Stimulated activated CD8-positive, alpha-beta memory T cell treated with anti-CD3 and anti-CD28 coated beads, Interleukin-7, amount 100 ng/mL, for 4 hours (primary cell): ENCODE results near the gene AIG1.
"Not testable (repeated sequence)": the region's sequence is repeated elsewhere in the genome, so short reads cannot be mapped to it uniquely, and the experiment has no call there.

Experiments
- DNase-seq, 2 donors: peaks; one replicate each; pipeline ENCODE4 v3.0.0-alpha.2; 2020; ENCODE audit warnings: low read depth in 2 of 2

AIG1 gene

DNA sequence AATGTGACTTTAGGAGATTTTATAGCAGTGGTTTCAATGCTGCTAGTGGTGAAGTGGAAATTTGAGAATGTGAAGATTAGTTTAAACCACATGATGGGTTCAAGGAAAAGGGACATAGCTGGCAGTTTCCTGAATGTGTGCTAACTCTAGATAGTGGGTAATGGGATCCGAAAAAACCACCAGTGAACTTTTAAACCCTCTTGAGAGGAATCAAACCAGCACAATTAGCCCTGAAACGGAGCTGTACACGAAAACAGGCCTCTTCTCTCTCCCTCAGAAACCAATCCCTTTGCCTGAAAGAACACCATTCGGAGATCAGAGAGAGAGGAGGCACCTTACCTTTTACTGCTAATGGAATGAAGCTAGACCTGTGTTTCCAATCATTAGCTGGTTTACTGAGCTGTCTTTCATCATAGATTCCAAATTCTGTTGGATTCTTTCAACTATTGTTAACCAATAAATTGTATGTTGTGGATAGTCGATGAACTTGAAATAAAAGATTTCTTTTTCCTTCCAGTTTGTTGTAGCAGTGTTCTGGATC, 103.9 kb downstream of the AIG1 start:
- no peak for DNase-seq

DNA sequence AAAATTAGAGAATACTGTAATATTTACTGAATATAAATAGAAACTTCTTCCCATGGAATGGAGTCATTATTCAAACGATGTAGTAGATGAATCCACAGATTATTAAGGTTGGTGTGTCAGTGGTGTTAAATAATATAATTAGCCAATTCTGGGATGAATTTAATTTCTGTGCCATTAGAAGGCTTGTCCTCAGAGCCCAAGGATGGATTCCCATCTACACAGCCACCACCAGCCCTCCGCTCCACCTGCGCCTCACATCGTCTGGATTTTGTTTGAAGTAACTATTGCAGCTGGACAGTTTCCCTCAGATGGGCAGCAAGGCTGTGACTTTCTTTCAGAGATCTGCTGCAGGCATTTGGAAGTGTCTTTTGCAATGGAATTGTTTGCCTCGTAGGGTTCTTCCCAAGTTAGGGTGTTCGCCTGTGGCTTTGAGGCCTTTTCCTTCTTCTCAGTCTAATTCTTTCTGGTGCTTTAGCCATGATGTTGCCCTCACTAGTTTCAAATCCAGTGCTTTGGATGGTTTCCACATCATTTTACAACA, 104.7 kb downstream of the AIG1 start:
- DNase-seq, result no peak

DNA sequence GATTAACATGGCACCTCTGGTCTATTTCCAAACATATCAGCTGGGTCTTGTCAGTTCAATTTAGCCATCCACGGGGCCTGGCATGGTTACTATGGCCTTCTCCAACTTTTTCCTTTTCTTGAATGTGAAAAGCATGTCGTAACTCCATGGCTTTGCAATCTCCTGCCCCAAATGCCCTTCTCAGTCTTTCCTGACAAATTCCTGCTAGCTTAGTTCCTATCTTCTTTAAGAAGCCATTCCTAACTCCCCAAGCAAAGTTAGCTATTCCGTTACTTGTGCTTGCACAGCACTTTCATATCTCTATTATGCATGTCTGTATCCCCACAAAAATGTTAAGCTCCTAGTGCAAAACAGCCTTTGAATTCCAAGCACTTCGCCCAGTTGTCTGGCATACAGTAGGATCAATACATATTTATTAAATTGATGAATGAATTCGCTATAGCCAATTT, 105.6 kb downstream of the AIG1 start:
- DNase-seq, result no peak

DNA sequence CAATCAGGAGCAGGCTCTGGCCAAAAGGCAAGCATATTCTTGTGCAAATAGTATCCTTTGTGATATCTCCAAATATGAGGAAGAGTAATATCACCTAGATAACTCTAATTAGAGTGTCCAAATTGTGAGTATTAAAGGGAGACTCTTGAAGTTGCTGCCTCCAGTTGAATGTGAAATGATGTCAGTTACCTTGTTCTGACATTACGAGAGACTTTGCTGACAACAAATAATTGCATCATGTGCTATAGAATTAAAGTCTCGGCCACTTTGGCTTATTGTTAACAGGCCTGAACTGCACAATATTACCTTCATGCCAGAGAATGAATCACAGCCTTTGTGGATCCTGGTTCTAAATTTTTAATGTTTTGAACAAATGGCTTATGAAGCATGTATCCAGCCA, 106.5 kb downstream of the AIG1 start:
- no peak for DNase-seq

DNA sequence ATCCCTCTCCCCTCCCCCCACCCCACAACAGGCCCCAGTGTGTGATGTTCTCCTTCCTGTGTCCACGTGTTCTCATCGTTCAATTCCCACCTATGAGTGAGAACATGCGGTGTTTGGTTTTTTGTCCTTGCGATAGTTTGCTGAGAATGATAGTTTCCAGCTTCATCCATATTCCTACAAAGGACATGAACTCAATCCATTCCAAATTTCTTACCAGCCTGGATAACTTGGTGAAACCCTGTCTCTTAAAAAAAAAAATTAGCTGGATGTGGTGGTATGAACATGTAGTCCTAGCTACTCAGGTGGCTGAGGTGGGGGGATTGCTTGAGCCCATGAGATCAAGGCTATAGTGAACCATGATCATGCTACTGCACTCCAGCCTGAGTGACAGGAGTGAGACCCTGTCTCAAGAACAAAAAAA, 107.7 kb downstream of the AIG1 start:
- DNase-seq, result not testable (repeated sequence)

DNA sequence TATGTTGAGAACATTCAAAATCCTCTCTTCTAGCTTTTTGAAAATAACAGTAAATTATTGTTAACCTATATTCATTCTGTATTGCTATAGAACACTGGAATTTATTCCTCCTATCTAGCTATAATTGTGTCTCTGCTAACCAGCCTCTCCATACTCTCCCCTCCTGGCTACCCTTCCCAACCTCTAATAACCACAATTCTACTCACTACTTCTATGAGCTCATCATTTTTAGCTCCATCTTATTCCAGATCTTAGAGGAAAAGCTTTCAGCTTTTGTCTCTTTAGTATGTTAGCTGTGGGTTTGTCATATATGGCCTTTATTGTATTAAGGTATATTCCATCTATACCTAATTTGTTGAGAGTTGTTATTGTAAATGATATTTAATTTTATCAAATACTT, 108.8 kb downstream of the AIG1 start:
- no peak for DNase-seq

DNA sequence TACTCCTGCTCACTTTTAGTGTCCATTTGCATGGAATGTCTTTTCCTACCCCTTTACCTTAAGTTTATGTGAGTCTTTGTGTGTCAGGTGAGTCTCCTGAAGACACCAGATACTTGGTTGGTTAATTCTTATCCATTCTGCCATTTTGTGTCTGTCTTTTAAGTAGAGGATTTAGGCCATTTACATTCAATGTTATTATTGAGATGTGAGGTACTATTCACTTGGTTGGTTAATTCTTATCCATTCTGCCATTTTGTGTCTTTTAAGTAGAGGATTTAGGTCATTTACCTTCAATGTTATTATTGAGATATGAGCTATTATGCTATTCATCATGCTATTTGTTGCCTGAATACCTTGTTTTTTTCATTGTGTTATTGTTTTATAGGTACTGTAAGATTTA, 113.8 kb downstream of the AIG1 start:
- no peak for DNase-seq

DNA sequence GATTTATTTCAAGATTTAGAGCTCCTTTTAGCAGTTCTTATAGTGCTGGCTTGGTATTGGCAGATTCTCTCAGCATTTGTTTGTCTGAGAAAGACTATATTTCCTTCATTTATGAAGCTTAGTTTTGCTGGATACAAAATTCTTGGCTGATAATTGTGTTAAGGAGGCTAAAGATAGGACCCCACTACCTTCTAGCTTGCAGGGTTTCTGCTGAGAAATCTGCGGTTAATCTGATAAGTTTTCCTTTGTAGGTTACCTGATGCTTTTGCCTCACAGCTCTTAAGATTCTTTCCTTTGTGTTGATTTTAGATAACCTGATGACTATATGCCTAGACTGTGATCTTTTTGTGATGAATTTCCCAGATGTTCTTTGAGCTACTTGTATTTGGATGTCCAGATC, 114.3 kb downstream of the AIG1 start:
- DNase-seq, result no peak

DNA sequence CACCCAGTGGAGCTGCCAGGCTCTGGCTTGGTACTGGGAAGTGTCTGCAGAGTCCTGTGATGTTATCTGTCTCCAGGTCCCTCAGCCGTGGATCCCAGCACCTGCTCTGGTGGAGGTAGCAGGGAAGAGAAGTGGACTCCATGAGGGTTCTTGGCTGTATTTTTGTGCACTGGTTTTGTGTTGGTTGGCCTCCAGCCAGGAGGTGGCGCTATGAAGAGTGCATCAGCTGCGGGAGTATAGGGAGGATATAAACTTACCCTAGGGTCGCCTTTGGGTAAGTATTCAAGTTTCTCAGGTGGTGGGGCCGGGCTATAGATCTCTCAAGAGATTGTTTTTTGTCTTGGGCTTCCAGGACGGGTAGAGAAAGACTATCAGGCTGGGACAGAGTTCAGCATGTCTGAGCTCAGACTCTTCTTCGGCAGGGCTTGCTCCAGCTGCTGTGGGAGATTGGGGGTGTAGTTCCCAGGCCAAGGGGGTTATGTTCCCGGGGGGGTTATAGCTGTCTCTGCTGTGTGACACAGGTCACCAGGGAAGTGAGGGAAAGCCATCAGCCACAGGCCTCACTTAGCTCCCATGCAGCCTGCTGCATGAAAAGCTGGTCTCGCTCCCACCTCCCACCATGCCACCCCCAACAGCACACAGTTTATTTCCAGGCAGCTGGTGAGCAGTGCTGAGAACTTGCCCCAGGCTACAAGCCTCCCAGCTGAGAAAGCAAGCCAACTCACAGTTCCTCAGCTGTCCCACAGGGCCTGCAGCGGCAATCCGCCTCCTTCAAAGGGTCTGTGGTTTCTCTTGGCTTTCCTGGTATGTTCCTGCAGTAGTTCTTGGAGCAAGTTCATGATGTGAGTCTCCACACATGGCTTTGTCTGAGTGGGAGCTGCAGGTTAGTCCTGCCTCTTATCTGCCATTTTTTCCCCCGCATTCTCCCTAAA, 115.7 kb downstream of the AIG1 start:
- no peak for DNase-seq

DNA sequence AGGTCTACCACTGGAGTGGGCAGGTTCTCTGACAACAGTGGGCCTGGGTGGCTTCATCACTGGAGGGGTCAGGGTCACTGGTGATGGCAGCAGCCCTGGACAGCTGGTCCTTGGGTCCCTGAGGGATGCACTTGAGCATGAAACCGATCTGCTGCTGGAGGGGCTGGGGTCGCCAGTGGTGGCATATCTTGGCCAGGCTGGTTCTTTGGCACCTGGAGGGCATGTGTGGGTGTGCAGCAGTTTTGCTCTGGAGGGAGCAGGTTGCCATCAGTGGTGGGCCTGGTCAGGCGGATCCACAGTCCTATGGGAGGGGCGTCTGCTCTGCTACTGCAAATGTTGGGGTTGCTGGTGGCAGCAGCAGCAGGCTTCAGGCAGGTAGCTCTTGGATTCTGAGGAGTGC, 117.0 kb downstream of the AIG1 start:
- DNase-seq, result no peak

DNA sequence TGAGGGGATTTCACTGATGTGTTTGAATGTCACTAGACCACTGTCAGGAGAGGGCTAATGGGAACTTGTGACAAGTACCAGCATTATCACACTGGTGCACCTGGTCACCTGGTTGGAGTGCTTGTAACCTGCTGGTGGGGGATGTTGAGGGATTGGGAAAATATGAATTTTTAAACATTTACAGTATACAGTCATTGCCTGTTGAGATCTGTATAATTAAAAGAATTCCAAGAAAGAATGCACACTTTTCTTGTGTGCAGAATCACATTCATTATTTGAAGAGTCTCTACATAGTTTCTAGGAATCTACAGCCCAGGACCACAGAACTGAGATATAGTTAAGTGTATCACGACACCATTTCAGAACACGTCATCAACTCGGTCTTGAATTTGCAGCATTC, 118.4 kb downstream of the AIG1 start:
- DNase-seq, result no peak

DNA sequence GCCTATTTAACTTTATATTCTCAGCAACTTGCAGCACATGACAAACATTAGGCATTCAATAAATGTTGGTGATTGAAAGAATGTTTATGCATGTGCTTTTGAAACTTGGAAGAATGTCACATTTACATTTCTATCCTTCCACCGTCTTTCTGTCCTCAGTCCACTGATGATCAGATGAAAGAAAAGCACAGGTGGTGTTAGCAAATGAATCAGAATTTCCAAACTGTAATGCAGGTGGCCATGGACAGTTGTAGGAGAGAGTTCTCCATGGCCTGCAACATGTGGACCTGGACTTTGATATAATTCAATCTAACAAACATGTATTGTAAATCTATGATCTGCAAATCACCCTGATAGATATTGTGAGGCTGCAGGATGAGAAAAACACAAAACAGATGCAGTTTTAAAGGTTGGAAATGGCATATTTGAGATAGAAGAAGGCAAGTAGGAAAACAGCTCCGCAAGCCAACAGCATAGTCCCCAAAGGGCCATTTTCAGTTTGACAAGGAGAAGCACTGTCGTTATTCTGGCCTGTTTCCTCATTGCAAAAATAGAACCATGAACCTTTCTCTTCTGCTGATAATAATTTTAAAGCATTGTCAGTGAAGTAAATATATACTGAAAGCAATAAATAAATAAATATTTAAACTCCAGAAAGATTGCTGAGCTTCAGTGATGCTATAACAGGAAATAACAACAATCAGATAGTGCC, 119.4 kb downstream of the AIG1 start:
- no peak for DNase-seq

DNA sequence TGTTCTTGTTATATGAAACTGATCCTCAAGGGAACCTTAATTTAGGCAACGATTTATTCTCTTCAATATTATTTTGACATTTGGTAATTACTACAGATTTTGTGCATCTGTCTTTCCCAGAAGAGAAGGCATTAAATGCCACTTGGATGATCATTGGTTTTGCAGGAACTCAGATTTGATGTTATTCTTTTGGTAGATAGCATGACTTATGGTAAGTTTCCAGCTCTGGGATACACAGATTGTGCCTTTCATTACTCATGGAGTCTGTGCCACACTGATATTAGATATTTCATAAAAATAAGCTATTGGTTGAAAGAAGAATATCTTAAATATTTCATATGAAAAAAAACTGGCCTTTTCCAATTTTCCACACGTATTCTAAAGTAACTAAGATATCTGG, 120.1 kb downstream of the AIG1 start:
- no peak for DNase-seq

DNA sequence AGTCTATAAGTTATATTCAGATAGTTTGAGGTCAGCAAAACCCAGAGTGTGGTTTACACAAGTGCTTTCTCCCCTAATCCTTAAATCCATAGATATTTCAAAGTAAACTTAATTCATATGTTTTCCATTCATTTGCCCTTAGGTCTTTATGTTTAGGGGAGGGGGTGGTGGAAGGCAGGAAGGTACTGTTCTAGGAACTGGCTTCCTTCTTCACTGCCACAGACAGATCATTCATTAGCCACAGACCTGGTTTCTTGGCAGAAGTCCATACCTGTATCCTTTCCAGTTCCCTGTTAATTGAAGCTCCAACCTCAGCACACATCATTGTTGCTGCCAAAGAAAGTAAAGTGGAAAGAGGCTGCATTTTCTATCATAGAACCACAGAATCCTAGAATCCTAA, 123.0 kb downstream of the AIG1 start:
- DNase-seq, result no peak

DNA sequence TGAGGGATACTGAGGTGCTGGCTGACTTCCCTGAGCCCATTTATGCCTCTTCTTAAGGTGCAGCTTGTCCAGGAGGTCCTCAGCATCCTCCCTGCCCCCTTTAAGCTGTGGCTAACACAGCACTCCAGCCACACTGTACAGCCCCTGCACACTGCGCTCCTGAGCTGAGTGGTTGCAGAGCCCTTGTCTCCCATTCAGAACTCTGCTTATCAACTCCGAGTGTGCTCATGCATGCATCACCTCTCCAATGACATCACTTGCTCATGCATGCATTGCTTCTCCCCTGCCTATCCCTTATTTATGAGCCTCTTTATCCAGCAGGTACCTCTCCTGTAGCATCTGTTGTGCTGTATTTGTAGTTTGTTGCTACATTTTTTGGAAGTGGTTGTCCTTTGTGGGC, 124.6 kb downstream of the AIG1 start:
- DNase-seq, result no peak

DNA sequence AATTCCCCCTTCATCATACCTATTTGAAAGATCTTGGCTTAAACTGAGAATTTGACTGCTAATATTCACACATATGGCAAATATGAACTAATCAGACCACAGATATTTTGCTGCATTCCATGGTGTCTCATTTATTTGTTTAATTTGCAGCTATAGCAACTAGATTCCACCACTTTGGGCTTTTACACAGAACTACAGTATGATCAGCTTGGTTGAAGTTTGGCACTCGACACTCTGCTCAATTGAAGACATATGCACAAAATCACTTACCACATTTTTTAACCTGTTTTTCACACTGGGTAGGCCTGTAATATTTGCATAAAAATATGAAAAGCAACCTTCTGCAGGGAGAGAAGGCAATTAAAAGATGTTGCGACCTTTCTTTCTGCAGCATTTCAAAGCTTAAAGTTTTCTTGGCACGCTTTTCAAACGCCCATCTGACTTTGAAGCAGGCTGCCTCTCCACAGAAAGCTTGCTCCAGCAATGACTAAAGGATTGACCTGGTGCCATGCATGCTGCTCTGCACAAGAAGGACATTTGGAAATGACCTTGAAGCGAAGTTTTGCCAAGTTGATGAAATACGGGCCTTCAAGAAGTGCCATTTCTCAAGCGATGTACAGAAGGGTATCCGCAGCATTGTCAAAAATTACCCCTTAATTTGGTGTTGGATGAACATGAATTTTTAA, 126.7 kb downstream of the AIG1 start:
- no peak for DNase-seq

DNA sequence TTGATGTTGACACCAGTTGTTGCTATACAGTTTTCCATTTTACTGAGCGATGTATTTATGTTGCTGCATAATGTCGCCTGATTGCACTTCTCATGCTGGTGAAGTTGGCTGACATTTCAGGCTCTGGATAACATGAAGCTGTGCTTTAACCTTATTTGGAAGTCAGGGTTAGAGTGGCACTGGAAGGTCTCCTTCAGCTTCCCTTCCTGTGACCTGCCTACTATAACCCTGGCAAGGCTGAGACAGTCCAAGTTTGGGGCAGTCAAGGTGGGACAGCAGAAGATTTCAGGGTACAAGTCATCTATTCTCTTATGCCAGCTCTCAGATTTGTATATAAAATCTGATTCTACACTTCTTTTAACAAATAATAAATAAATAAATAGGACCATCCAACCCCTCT, 127.6 kb downstream of the AIG1 start:
- DNase-seq, result no peak

DNA sequence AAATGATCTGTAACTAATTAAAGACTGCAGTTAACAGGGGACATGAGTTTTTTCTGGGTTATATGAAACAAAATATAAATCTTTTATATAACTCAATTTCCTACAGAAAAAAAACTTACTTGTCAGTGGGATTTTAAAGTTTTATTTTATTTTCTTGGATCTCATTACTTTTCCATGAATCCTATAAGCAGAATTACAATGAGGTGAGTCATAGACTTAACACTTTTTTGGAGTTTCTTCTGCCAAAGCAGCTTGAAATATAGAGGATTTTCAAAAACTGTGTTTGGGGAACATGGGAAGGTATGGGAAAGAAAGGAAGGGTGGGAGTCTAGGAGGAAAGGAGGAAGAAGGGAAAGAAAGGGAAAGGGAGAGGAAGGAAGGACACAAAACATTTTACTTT, 130.7 kb downstream of the AIG1 start:
- no peak for DNase-seq

DNA sequence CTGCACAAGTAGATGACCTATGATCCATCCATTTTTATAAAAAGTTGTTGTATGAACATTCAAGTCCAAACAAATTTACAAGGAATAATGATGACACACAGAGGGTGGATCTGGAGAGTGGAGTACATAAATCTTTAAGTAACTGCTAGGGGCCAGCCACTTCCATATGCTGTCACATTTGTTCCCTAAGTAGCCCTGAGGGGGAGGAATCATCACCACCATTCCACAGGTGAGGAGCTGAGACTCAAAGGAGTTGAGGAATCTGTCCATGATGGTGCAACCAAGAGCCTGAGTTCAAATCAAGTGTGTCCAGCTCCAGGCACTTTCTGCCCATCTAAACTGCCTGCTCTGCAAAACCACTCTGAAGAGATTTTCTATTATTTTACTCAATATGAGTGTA, 132.1 kb downstream of the AIG1 start:
- no peak for DNase-seq

DNA sequence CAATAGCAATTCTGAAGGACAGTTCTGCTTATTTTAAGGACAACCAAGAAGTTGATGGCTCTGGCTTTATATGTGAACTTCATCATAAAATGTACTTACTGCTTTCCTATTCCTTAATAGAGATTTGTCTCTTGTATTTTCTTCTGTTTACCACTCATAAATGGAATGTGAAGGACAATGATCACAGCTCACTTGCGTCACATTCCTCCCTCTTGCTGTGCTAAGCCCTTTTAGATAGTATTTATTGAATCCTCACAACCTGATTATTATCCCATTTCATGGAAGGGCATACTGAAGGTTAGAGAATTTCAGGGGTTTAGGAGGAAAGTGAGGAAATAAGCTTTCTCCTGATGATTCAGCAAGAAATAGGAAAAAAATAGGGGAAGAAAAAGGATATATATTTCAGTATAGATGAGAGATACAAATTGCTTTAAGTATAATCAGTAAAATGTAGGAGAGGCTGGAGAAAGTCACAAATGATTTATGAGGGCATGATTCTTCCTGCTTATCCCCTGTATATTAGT, 132.9 kb downstream of the AIG1 start:
- DNase-seq, result no peak

DNA sequence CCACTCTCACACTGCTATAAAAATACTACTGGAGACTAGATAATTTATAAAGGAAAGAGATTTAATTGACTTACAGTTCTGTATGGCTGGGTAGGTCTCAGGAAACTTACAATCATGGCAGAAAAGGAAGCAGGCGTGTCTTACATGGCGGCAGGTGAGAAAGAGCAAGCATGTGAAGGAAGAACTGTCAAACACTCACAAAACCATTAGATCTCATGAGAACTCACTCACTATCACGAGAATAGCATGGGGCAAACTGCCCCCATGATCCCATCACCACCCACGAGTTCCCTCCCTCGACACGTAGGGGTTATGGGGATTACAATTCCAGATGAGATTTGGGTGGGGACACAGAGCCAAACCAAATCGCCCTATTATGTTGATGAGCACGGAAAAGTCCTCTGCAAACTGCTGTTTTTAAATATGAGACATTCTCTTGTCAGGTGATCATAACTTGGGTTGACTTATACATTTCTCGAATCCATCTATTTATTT, 133.5 kb downstream of the AIG1 start:
- DNase-seq, result no peak
